Activated naive CD8-positive, alpha-beta T cell treated with anti-CD3 and anti-CD28 coated beads, Interleukin-2, amount 10 ng/mL, durations not matched to agents 7 days and 5 days (primary cell): ENCODE data around the gene C17orf67. TPM values are rescaled to one million over a fixed set of nuclear protein-coding genes. Genes with fewer than 3 reads are reported as not detected.

Experiments used
- ATAC-seq: fragments of 150-1000 bp; cut with Tn5 transposase; one replicate; pipeline ENCODE4 v1.10.0; 2021; ENCODE audit warnings: low read depth, moderate library complexity
- POLR2A ChIA-PET: fragments of 350-600 bp; sonication (Branson Sonifier 250); formaldehyde crosslinking; loops from one replicate; lab custom pipeline; 2021; ENCODE audit warnings: antibody characterized with exemption; lab: Charles Lee
- DNase-seq: peaks from one replicate; pipeline ENCODE4 v3.0.0; 2021
- H3K27ac Mint-ChIP-seq: one replicate; pipeline ENCODE4 v1.8.0; 2022; ENCODE audit warnings: mild to moderate bottlenecking, mixed read lengths
- H3K27me3 Mint-ChIP-seq: one replicate; pipeline ENCODE4 v1.8.0; 2022; ENCODE audit warnings: mild to moderate bottlenecking, moderate library complexity, mixed read lengths
- H3K36me3 Mint-ChIP-seq: one replicate; pipeline ENCODE4 v1.8.0; 2021; ENCODE audit warnings: mild to moderate bottlenecking, mixed read lengths
- H3K4me1 Mint-ChIP-seq: one replicate; pipeline ENCODE4 v1.8.0; 2021; ENCODE audit warnings: mixed read lengths
- H3K4me3 Mint-ChIP-seq: one replicate; pipeline ENCODE4 v1.8.0; 2022; ENCODE audit warnings: mild to moderate bottlenecking, moderate library complexity, mixed read lengths
- H3K9me3 Mint-ChIP-seq: one replicate; pipeline ENCODE4 v1.8.0; 2021; ENCODE audit warnings: mixed read lengths
- total RNA-seq, 2 experiments: library from RNA; stranded (reverse); gene quantifications; one replicate each; pipeline ENCODE4 v1.2.3, GENCODE V29; 2021

The C17orf67 gene
- total RNA-seq, 2 experiments from 2014 or later, result 5.1 to 5.4 TPM

DNA sequence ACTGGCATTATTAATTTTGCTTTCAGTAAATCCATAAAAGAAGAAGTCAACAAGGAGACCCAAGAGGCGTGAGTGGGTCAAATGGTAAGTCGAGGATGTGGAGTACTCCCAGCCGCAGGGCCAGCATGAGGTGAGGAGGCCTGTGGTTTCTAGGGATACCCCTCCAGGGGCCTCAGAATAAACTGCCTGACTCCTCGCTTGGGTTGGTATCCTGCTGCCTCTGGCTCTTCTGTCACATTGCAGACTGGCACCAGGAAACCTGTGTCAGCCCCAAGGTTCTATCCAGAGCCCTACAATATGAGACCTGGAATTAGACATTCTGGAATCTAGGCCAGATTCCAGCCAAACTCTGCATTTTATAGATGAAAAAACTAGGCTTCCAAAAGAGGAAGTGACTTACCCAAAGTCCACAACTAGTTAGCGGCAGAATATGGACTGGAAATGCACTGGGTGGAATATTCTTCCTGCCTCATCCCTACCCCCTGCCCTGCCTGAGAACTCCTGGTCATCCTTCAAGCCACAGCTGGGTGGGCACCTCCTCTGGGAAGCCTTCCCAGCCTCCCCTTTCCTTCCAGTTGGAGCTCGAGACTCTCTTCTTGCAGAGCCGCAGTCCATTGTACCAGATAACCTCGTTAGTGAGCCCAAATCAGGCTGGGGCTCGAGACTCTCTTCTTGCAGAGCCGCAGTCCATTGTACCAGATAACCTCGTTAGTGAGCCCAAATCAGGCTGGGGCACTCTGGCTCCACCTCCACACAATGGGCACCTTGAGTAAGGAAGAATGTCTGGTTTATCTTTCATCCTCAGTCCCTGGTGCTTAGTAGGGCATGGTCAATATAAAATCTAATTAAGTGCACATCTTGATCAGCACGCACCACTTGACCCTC is 22.6 kb downstream of the C17orf67 start:
- Mint-ChIP-seq H3K4me3 (no peak overlapping the region), H3K27me3 (no peaks in the 10 kb centered on the region), H3K36me3 (peaks cover 4% of the 10 kb centered on the region), H3K4me1 (peaks cover 2% of the 10 kb centered on the region), H3K27ac (no peak overlapping the region), H3K9me3 (no peaks in the 10 kb centered on the region)
- POLR2A ChIA-PET, result no interaction called here
- DNase-seq (no peak), ATAC-seq (no peak)

DNA sequence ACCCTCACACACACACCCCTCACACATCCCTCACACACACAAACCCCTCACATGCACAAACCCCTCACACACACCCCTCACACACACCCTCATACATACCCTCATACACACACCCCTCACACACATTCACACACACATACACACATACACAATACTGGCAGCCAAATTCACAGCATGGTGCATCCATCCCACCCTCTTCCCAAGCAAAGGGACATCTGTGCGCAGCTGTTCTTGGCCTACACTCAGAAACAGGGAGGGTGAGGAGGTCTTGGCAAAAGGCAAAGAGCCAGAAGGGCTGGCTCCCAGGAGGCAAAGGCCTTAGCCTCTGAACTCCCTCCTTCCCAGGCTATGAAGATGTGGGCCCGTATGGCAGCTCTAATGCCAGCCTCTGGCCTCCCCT is 23.4 kb downstream of the C17orf67 start:
- DNase-seq, result no peak
- Mint-ChIP-seq H3K4me1 (peaks cover 2% of the 10 kb centered on the region), H3K36me3 (peaks cover 4% of the 10 kb centered on the region), H3K4me3 (no peak overlapping the region), H3K9me3 (no peaks in the 10 kb centered on the region), H3K27me3 (no peaks in the 10 kb centered on the region), H3K27ac (no peak overlapping the region)
- ATAC-seq, result no peak
- POLR2A ChIA-PET, result no interaction called here

DNA sequence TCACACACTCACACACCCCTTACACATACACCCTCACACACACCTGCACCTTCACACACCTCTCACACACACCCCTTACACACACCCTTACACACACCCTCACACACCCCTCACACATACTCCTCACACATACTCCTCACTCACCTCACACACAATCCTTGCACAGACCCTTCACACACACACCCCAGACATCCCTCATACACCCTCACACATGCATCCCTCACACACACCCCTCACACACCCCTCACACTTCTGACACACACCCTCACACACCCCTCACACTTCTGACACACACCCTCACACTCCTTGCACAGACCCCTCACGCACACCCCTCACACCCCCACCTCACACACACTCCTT is 23.9 kb downstream of the C17orf67 start:
- no peak overlapping the region for H3K4me3 Mint-ChIP-seq
- H3K4me1 Mint-ChIP-seq, result peaks cover 2% of the 10 kb centered on the region
- POLR2A ChIA-PET, result no interaction called here
- no peak for ATAC-seq
- H3K36me3 Mint-ChIP-seq, result peaks cover 4% of the 10 kb centered on the region
- no peaks in the 10 kb centered on the region for H3K9me3 Mint-ChIP-seq
- H3K27ac Mint-ChIP-seq, result no peak overlapping the region
- no peak for DNase-seq
- H3K27me3 Mint-ChIP-seq, result no peaks in the 10 kb centered on the region

DNA sequence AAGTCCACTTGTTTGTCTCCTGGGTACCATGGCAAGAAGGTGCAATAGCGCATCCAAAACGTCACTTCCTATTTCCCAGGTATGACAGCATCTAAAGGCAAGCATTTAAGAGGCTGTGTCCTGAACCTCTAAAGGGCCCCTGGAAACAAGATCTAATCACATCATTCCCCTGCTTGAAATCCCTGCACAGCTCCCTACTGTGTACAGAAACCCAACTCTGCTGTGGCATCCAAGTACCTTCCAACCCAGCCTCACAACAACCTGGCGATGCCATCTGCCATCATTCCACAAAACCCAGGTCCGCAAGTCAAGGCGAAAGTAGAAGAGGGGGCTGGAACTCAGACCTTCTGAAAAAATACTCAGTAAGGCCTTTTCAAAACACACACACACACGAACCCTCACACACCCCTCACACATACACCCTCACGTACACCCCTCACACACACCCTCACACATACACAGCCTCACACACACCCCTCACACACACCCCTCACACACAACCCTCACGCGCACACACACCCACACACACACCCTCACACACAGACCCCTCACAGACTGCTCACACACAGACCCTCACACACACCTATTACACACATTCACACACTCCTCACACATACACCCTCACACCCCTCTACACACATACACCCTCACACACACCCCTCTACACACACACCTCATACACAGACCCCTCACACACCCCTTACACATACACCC is 24.5 kb downstream of the C17orf67 start:
- H3K9me3 Mint-ChIP-seq, result no peaks in the 10 kb centered on the region
- ATAC-seq, result no peak
- no peak for DNase-seq
- H3K4me1 Mint-ChIP-seq, result peaks cover 2% of the 10 kb centered on the region
- H3K36me3 Mint-ChIP-seq, result peaks cover 4% of the 10 kb centered on the region
- no peak overlapping the region for H3K4me3 Mint-ChIP-seq
- H3K27ac Mint-ChIP-seq, result no peak overlapping the region
- POLR2A ChIA-PET, result no interaction called here
- no peaks in the 10 kb centered on the region for H3K27me3 Mint-ChIP-seq

DNA sequence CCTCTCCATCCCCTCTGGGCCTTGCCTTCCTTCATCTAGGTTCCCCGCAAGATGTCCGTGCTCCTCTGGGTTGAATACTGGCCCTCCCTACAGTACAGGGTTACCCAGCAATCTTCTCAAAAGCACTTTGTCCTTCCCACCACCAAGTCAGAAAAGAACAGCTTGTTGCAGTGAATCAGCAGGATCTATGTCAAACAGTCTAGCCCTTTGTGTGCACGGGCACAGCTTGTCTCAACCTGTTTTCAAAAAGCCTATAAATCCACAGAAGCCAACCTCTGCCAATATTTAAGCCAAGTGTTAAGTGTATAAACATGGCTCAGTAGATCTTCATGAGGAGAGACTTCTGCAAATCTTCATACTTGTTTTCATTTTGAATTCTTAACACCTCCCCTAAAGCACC is 25.2 kb downstream of the C17orf67 start:
- H3K4me1 Mint-ChIP-seq, result peaks cover 2% of the 10 kb centered on the region
- POLR2A ChIA-PET, result no interaction called here
- ATAC-seq (no peak), DNase-seq (no peak)
- no peak overlapping the region for H3K4me3 Mint-ChIP-seq
- H3K27ac Mint-ChIP-seq, result no peak overlapping the region
- H3K27me3 Mint-ChIP-seq, result no peaks in the 10 kb centered on the region
- no peaks in the 10 kb centered on the region for H3K9me3 Mint-ChIP-seq
- H3K36me3 Mint-ChIP-seq, result peaks cover 4% of the 10 kb centered on the region

DNA sequence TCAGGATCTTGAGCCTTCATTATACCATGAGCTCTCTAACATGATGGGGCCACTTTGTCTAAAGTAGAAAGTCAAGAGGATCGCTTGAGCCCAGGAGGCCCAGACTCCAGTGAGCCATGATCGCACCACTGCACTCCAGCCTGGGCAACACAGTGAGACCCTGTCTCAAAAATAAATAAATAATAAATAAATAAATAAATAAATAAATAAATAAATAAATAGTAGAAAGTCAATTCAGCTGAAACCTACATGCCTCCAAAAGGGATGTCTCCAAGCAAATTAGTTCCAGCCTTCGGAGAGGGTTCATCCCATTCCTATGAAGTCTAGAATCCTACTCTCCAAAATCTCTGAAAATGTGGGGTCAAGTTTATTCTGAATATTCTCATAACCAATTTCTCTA is 26.0 kb downstream of the C17orf67 start:
- POLR2A ChIA-PET, result no interaction called here
- no peak overlapping the region for H3K27ac Mint-ChIP-seq
- peaks cover 2% of the 10 kb centered on the region for H3K4me1 Mint-ChIP-seq
- peaks cover 4% of the 10 kb centered on the region for H3K36me3 Mint-ChIP-seq
- no peaks in the 10 kb centered on the region for H3K9me3 Mint-ChIP-seq
- DNase-seq (no peak), ATAC-seq (no peak)
- H3K27me3 Mint-ChIP-seq, result no peaks in the 10 kb centered on the region
- no peak overlapping the region for H3K4me3 Mint-ChIP-seq

DNA sequence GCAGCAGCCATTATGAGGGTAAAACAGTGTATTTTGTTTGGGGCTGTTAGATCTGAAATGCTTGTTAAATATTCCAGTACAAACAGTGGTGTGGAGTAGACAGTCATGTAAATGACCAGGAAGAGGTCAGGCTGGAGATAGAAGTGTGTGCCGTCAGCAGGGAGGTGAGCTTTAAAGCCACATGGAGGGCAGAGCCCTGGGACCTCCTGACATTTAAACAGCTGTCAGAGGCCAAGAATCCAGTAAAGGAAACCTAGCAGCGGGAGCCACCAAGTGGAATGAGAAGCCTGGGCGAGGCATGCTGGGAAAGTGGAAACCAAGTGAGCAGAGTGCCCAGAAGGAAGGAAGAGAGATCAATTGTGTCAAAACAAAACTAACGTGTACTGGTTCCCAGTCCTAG is 26.8 kb downstream of the C17orf67 start:
- Mint-ChIP-seq H3K4me1 (peaks cover 2% of the 10 kb centered on the region), H3K27ac (no peak overlapping the region), H3K4me3 (no peak overlapping the region), H3K27me3 (no peaks in the 10 kb centered on the region), H3K9me3 (no peaks in the 10 kb centered on the region), H3K36me3 (peaks cover 4% of the 10 kb centered on the region)
- POLR2A ChIA-PET, result no interaction called here
- no peak for ATAC-seq
- DNase-seq, result no peak

DNA sequence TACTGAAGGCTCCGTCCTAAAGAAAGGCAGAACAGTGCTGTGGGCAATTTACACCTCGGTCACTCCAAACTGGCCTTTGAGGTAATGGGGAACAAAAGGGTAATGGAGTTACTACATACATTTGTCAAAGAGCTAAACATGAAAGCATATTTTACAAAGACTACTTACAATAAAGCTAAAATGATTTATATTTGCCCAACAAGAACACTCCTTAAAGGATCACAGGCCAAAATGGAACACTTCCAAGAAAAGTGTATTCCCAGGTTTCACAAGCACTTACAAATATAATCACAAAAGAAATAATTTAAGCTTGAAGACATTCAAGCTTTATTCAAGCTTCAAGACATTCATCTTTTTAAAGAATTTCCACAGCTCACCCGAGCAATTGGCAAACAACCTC is 29.3 kb downstream of the C17orf67 start:
- DNase-seq, result no peak
- ATAC-seq, result no peak
- Mint-ChIP-seq H3K4me1 (peaks cover 2% of the 10 kb centered on the region), H3K9me3 (no peaks in the 10 kb centered on the region), H3K27ac (no peak overlapping the region), H3K4me3 (no peak overlapping the region), H3K36me3 (peaks cover 4% of the 10 kb centered on the region), H3K27me3 (no peaks in the 10 kb centered on the region)
- POLR2A ChIA-PET, result no interaction called here

DNA sequence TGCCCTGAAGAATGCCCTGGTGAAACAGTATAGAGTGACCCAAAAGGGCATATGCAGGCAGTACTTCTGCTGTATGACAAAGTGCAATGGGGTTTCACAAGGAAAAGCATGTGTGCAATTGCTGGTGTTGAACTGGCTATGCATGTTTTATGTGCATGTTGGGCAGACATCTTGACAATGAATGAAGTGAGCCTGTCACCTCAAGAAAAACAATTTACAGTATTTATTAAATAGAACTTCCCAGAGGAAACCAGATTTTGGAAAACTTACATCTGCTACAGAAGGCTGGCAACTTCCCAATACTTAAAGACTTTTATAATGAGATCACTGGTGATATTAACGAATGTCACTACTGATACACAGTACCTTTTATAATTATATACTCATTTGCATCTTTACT is 30.6 kb downstream of the C17orf67 start:
- H3K9me3 Mint-ChIP-seq, result no peaks in the 10 kb centered on the region
- H3K27ac Mint-ChIP-seq, result no peak overlapping the region
- peaks cover 2% of the 10 kb centered on the region for H3K4me1 Mint-ChIP-seq
- no peak overlapping the region for H3K4me3 Mint-ChIP-seq
- ATAC-seq, result no peak
- DNase-seq, result no peak
- no peaks in the 10 kb centered on the region for H3K27me3 Mint-ChIP-seq
- POLR2A ChIA-PET, result no interaction called here
- peaks cover 4% of the 10 kb centered on the region for H3K36me3 Mint-ChIP-seq

DNA sequence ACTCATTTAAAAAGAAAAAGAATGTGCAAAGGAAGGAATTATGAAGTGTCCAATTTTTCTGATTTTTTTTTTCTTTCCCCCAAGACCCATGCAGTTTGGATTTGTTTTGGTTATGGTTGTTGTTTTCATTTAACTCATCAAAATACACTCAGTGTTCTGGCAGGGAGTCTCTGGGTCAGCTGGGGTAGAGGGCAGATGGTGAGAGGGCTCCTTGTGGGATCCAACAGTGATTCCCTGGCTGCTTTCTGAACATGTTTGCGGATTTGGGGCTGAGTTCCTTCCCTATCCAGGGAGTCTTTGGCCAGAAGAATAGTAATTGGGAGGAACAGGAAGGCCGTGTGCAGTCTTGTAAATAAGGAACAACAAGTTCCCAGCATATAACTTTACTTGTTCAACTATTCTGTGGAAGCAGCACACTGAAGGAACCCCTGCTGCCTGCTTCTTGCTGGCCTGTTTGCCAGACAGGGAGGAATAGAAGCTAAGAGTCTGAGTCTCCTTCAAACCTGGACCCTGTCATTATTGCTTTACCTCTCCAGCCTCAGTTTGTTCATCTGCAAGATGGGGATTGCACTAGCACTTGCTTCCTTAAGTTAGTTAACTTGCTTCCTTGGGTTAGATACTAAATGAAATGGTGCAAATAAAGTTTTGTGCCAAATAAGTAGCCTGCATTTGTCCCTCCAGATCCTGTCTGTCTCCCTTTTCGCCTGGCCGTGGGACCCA is 32.1 kb downstream of the C17orf67 start:
- Mint-ChIP-seq H3K27ac (no peak overlapping the region), H3K4me1 (no peaks in the 10 kb centered on the region), H3K9me3 (no peaks in the 10 kb centered on the region), H3K36me3 (no peaks in the 10 kb centered on the region), H3K27me3 (no peaks in the 10 kb centered on the region), H3K4me3 (no peak overlapping the region)
- POLR2A ChIA-PET, result no interaction called here
- ATAC-seq (no peak), DNase-seq (no peak)

DNA sequence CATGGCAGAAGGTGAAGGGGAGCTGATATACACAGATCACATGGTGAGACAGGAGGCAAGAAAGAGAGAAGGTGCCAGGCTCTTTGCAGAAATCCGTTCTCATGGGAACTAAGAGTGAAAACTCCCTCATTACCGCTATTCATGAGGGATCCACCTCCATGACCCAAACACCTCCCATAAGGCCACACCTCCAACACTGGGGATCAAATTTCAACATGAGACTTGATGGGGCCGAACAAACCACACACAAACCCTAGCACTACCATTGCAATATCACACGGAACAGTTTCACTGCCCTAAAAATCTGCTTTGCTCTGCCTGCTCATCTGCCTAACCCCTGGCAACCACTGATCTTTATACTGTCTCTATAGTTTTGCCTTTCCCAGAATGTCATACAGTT is 34.8 kb downstream of the C17orf67 start:
- no peaks in the 10 kb centered on the region for H3K4me1 Mint-ChIP-seq
- H3K4me3 Mint-ChIP-seq, result no peak overlapping the region
- H3K27me3 Mint-ChIP-seq, result no peaks in the 10 kb centered on the region
- ATAC-seq (no peak), DNase-seq (no peak)
- no peaks in the 10 kb centered on the region for H3K9me3 Mint-ChIP-seq
- H3K36me3 Mint-ChIP-seq, result no peaks in the 10 kb centered on the region
- POLR2A ChIA-PET, result no interaction called here
- no peak overlapping the region for H3K27ac Mint-ChIP-seq

DNA sequence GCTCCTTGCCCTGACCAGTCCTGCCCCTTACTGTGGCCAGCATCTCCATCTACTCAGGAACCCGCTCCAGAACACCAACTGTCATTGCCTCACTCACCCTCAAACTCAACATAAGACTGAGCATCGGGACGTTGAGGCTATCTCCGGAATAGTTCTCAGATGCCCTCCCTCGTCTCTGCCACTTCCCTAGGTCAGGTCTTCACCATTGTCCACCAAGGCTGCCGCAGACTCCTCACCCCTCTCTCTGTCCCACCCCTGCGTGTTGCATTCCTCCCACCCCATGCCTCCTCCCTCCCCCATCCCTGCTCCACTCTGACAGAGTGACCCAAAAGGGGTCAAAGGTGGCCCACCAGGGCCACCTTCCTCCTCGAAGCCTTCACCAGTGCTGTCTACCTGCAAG is 37.2 kb downstream of the C17orf67 start:
- no peaks in the 10 kb centered on the region for H3K27me3 Mint-ChIP-seq
- H3K4me3 Mint-ChIP-seq, result no peak overlapping the region
- no peak for DNase-seq
- H3K9me3 Mint-ChIP-seq, result peaks cover 8% of the 10 kb centered on the region
- peaks cover 3% of the 10 kb centered on the region for H3K4me1 Mint-ChIP-seq
- POLR2A ChIA-PET, result no interaction called here
- no peak for ATAC-seq
- H3K36me3 Mint-ChIP-seq, result peaks cover 11% of the 10 kb centered on the region
- no peak overlapping the region for H3K27ac Mint-ChIP-seq

DNA sequence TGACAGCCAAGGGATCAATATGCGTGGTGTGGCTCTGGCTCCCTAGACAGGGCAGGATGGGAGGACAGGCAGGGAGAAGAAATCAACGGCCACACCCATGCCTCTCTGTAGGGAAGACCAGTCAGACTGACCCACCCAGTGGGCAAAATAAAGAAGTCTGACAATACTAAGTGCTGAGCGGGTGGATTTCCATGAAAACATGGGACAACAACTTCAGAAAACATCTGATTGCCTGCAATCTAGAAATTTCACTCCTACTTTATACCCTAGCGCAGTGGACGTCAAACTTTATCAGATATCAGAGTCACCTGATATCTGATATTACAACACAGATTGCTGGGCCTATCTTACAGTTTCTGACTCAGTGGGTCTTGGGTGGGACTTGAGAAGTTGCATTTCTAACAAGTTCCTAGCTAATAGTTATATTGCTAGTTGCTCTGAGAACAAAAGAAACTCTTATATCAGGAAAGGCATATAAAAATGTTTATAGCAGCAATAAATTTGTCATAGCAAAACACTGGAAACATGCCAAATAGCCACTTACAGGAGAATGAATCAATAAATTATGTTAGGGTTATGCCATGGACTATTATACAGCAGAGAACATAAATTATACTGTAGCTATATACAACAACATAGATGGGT is 38.4 kb downstream of the C17orf67 start:
- ATAC-seq, result no peak
- no peak for DNase-seq
- peaks cover 3% of the 10 kb centered on the region for H3K4me1 Mint-ChIP-seq
- H3K4me3 Mint-ChIP-seq, result no peak overlapping the region
- H3K27ac Mint-ChIP-seq, result no peak overlapping the region
- peaks cover 11% of the 10 kb centered on the region for H3K36me3 Mint-ChIP-seq
- peaks cover 11% of the 10 kb centered on the region for H3K9me3 Mint-ChIP-seq
- POLR2A ChIA-PET, result no interaction called here
- no peaks in the 10 kb centered on the region for H3K27me3 Mint-ChIP-seq
